Brain microvascular endothelial cell (primary cell): Measurements from ENCODE around the gene HOXD9.

Experiments
- DNase-seq: peaks from one replicate; pipeline ENCODE4 v3.0.0-alpha.2; 2020
- H3K27ac ChIP-seq: fragments of 250-450 bp; sonication (Bioruptor Pico); 2 replicates; pipeline ENCODE4 v1.5.1; 2020; ENCODE audit warnings: mild to moderate bottlenecking, moderate library complexity
- H3K27me3 ChIP-seq: fragments of 250-450 bp; sonication (Bioruptor Pico); replicated peaks from 2 replicates; pipeline ENCODE4 v1.5.1; 2020; ENCODE audit warnings: mild to moderate bottlenecking
- H3K36me3 ChIP-seq: fragments of 250-450 bp; sonication (Bioruptor Pico); replicated peaks from 2 replicates; pipeline ENCODE4 v1.5.1; 2020; ENCODE audit warnings: mild to moderate bottlenecking
- H3K4me3 ChIP-seq: 2 replicates; pipeline ENCODE4 v1.5.1; 2011; ENCODE audit warnings: low read depth, mild to moderate bottlenecking, control low read depth, low read length, moderate library complexity
- CTCF ChIP-seq: IDR thresholded peaks from 2 replicates; pipeline ENCODE4 v1.5.1; 2011; ENCODE audit warnings: low read depth, mild to moderate bottlenecking, moderate library complexity, low read length, control low read depth, inconsistent platforms; ENCODE audit errors: missing control alignments
- in situ Hi-C: cut with HindIII; loops from 2 replicates; pipeline ENCODE4 v1.10.0; 2017; ENCODE audit warnings: low sequenced_read_pairs, low pct_ligation_motif_present

The HOXD9 gene

GRCh38 chr2:176076796-176077195, 45.7 kb upstream of the HOXD9 start:
- no peak for DNase-seq
- no peak overlapping the region for H3K27ac ChIP-seq
- TF ChIP-seq CTCF: no peak
- no peak overlapping the region for H3K4me3 ChIP-seq
- peaks cover 91% of the 10 kb centered on the region for H3K27me3 ChIP-seq
- H3K36me3 ChIP-seq: no peaks in the 10 kb centered on the region
- in situ Hi-C loops: no loop called here

GRCh38 chr2:176078541-176079284, 43.8 kb upstream of the HOXD9 start:
- in situ Hi-C loops: no loop called here
- Histone ChIP-seq H3K4me3 (no peak overlapping the region), H3K36me3 (no peaks in the 10 kb centered on the region), H3K27ac (no peak overlapping the region), H3K27me3 (peaks cover 93% of the 10 kb centered on the region)
- DNase-seq: no peak
- no peak for TF ChIP-seq CTCF

GRCh38 chr2:176079285-176079830, 43.2 kb upstream of the HOXD9 start:
- Histone ChIP-seq H3K27me3 (peaks cover 93% of the 10 kb centered on the region), H3K27ac (no peak overlapping the region), H3K36me3 (no peaks in the 10 kb centered on the region), H3K4me3 (no peak overlapping the region)
- in situ Hi-C loops: no loop called here
- no peak for TF ChIP-seq CTCF
- DNase-seq: no peak

GRCh38 chr2:176079831-176080539, 42.5 kb upstream of the HOXD9 start:
- Histone ChIP-seq H3K27ac (no peak overlapping the region), H3K4me3 (no peak overlapping the region), H3K27me3 (peaks cover 93% of the 10 kb centered on the region), H3K36me3 (no peaks in the 10 kb centered on the region)
- in situ Hi-C loops: no loop called here
- peak; percentile 55 for TF ChIP-seq CTCF
- no peak for DNase-seq

GRCh38 chr2:176080540-176081375, 41.8 kb upstream of the HOXD9 start:
- Histone ChIP-seq H3K27me3 (peaks cover 93% of the 10 kb centered on the region), H3K4me3 (no peak overlapping the region), H3K27ac (no peak overlapping the region), H3K36me3 (no peaks in the 10 kb centered on the region)
- in situ Hi-C loops: no loop called here
- DNase-seq: no peak
- no peak for TF ChIP-seq CTCF
